ENCODE data around the gene CNTFR. TPM values are rescaled to one million over a fixed set of nuclear protein-coding genes. Genes with fewer than 3 reads are reported as not detected.

The CNTFR gene
- total and polyA plus RNA-seq, 10 of the 15 experiments (the other 5 are each of a cell fraction or from before 2014, with no cell fraction given): not detected

DNA sequence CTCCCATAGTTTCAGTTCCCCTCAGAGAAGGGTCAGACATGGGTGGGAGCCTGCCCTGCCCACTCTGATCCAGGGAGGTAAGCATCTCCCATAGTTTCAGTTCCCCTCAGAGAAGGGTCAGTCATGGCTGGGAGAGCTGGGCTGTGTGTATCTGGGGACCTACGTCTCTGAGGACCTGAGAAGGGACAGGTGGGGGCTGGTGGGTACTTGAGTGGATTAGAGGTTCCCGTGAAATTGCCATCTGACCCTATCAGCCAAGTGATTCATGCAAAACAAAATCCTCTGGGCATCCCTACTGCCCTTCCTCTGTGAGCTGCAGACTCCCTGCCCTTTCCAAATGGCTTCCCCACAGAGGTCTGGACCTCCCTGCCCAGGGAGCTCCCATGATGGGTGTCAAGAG, 70.6 kb downstream of the CNTFR start:
- no peak for FAIRE-seq
- TF ChIP-seq ETV6 (conservative IDR thresholded peaks at IDR 0.05 in 1 of 2, IDR thresholded peaks at IDR 0.05 in 1 of 2; ENCODE audit: borderline replicate concordance in 1 of 2, low read depth in 1 of 2) (no peak), SPI1 (IDR thresholded peaks at IDR 0.05; ENCODE audit: borderline replicate concordance, insufficient read depth, low read depth, low read length) (0 out of 2 replicates have a peak, but pooled peaks have one; percentile 12)
- WGBS (ENCODE audit: insufficient coverage, insufficient replicate concordance, low lambda C conversion rate, missing lambda C conversion rate): 0% methylated on average over 2 of the region's 2 CpGs
- ChIA-PET CTCF (interaction anchor here (1.0 to 1.5 kb wide), 3 partner anchors 23 to 115 kb away, joined by 3 to 4 read pairs (median 4); no protein-coding TSS in a partner anchor), RAD21 (ENCODE audit: unreplicated experiment) (no interaction called here), SMC1A (ENCODE audit: uncharacterized antibody, unreplicated experiment) (interaction anchor here (0.6 to 0.8 kb wide), 2 partner anchors 85 to 202 kb away, joined by 3 to 4 read pairs; no protein-coding TSS in a partner anchor), POLR2A (no interaction called here)
- no peaks in the 10 kb centered on the region for H3K36me3 ChIP-seq (ENCODE audit: control insufficient read depth in 2 of 2, insufficient read depth in 2 of 2, low read length in 1 of 2)
- H3K79me2 ChIP-seq (ENCODE audit: control insufficient read depth, insufficient read depth, low read length): no peaks in the 10 kb centered on the region
- no peak overlapping the region for H3K27ac ChIP-seq (ENCODE audit: control insufficient read depth, insufficient read depth)
- in situ Hi-C loops (cut with MboI) (no loop called here), intact Hi-C loops (cut with micrococcal nuclease; ENCODE audit: unreplicated experiment) (no loop called here)
- H3K4me1 ChIP-seq (ENCODE audit: control insufficient read depth, insufficient read depth, low read length): no peaks in the 10 kb centered on the region
- no peak for ATAC-seq
- no peaks in the 10 kb centered on the region for H3K9me3 ChIP-seq (replicated peaks; ENCODE audit: control insufficient read depth, insufficient read depth, low read length)
- peaks cover 9 to 17% of the 10 kb centered on the region in 2 experiments; a peak in 3 of 4 replicates for H3K27me3 ChIP-seq (replicated peaks in 1 of 2; ENCODE audit: control insufficient read depth in 2 of 2, insufficient read depth in 2 of 2, low read length in 1 of 2)
- H3K4me2 ChIP-seq (ENCODE audit: control insufficient read depth, insufficient read depth): no peak overlapping the region
- H4K20me1 ChIP-seq (ENCODE audit: control insufficient read depth, insufficient read depth): peaks cover 4% of the 10 kb centered on the region
- no peak overlapping the region for H2AFZ ChIP-seq (ENCODE audit: control insufficient read depth, low read depth, low read length)
- BruUV-seq (replicated peaks): no TSS peak
- H3K4me3 ChIP-seq: no peak overlapping the region
- no peak overlapping the region for H3K9ac ChIP-seq (ENCODE audit: control insufficient read depth, insufficient read depth, low read length)
- DNase-seq (ENCODE audit: low read depth, low spot score): no peak

DNA sequence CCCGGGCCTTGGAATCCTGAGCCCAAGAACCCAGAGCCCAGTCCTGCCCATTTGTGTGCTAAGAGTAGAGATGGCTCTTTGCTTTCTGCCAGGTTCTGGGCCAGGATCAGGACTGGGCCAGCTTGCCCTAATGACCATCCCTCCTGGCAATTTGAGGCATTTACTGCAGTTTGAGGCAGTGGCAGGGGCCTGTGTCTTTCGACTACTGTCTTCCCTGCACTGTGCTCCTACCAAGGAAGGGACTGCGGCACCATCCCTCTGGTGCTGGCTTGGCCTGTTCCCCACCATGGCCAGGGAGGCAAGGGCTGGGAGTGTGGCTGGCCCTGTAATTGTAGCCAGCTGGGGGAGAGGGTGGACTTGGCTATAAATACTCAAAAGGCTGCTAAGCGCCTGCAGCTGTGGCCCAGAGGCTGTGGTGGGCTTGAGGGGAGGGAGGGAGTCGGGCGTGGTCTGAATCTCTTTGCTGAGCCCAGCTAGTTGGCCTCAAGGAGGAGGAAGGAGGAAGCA, 71.4 kb downstream of the CNTFR start:
- Histone ChIP-seq H3K4me3 (no peak overlapping the region), H3K27me3 (replicated peaks in 1 of 2; ENCODE audit: control insufficient read depth in 2 of 2, insufficient read depth in 2 of 2, low read length in 1 of 2) (peaks cover 8 to 19% of the 10 kb centered on the region in 2 experiments; a peak in 3 of 4 replicates), H3K4me1 (ENCODE audit: control insufficient read depth, insufficient read depth, low read length) (no peaks in the 10 kb centered on the region), H3K27ac (ENCODE audit: control insufficient read depth, insufficient read depth) (no peak overlapping the region), H4K20me1 (ENCODE audit: control insufficient read depth, insufficient read depth) (peaks cover 4% of the 10 kb centered on the region), H3K4me2 (ENCODE audit: control insufficient read depth, insufficient read depth) (no peak overlapping the region), H3K79me2 (ENCODE audit: control insufficient read depth, insufficient read depth, low read length) (no peaks in the 10 kb centered on the region), H3K36me3 (ENCODE audit: control insufficient read depth in 2 of 2, insufficient read depth in 2 of 2, low read length in 1 of 2) (no peaks in the 10 kb centered on the region), H2AFZ (ENCODE audit: control insufficient read depth, low read depth, low read length) (no peak overlapping the region), H3K9me3 (replicated peaks; ENCODE audit: control insufficient read depth, insufficient read depth, low read length) (no peaks in the 10 kb centered on the region), H3K9ac (ENCODE audit: control insufficient read depth, insufficient read depth, low read length) (no peak overlapping the region)
- ATAC-seq (no peak), FAIRE-seq (no peak), DNase-seq (ENCODE audit: low read depth, low spot score) (no peak)
- WGBS (ENCODE audit: insufficient coverage, insufficient replicate concordance, low lambda C conversion rate, missing lambda C conversion rate): 35% methylated on average over 6 of the region's 6 CpGs
- intact Hi-C loops (cut with micrococcal nuclease; ENCODE audit: unreplicated experiment): no loop called here
- ChIA-PET POLR2A (no interaction called here), CTCF (interaction anchor here (1.3 to 1.5 kb wide), 2 partner anchors 22 to 73 kb away, joined by 3 to 4 read pairs; no protein-coding TSS in a partner anchor), SMC1A (ENCODE audit: uncharacterized antibody, unreplicated experiment) (no interaction called here), RAD21 (ENCODE audit: unreplicated experiment) (no interaction called here)
- BruUV-seq (replicated peaks): no TSS peak
- in situ Hi-C loops (cut with MboI): no loop called here
- no peak for TF ChIP-seq YY1 (IDR thresholded peaks at IDR 0.05; ENCODE audit: low read depth, low read length)
- TF ChIP-seq SMAD5 (IDR thresholded peaks at IDR 0.05; ENCODE audit: low read depth): no peak
- no peak for TF ChIP-seq MEF2A (IDR thresholded peaks at IDR 0.05; ENCODE audit: insufficient read depth, low read depth, low read length)
- TF ChIP-seq NR2C1 (IDR thresholded peaks at IDR 0.05): no peak
- TF ChIP-seq MYB (IDR thresholded peaks at IDR 0.05; ENCODE audit: borderline replicate concordance, low read depth, low read length): no peak
- no peak for TF ChIP-seq SREBF2 (IDR thresholded peaks at IDR 0.05; ENCODE audit: low read length)
- TF ChIP-seq, protein P1, sequence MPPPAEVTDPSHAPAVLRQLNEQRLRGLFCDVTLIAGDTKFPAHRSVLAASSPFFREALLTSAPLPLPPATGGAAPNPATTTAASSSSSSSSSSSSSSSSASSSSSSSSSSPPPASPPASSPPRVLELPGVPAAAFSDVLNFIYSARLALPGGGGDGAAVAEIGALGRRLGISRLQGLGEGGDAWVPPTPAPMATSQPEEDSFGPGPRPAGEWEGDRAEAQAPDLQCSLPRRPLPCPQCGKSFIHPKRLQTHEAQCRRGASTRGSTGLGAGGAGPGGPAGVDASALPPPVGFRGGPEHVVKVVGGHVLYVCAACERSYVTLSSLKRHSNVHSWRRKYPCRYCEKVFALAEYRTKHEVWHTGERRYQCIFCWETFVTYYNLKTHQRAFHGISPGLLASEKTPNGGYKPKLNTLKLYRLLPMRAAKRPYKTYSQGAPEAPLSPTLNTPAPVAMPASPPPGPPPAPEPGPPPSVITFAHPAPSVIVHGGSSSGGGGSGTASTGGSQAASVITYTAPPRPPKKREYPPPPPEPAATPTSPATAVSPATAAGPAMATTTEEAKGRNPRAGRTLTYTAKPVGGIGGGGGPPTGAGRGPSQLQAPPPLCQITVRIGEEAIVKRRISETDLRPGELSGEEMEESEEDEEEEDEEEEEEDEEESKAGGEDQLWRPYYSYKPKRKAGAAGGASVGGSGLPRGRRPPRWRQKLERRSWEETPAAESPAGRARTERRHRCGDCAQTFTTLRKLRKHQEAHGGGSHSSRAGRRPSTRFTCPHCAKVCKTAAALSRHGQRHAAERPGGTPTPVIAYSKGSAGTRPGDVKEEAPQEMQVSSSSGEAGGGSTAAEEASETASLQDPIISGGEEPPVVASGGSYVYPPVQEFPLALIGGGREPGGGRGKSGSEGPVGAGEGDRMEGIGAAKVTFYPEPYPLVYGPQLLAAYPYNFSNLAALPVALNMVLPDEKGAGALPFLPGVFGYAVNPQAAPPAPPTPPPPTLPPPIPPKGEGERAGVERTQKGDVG (CRISPR knock-in tag; IDR thresholded peaks at IDR 0.05): no peak
- no peak for TF ChIP-seq KDM1A (IDR thresholded peaks at IDR 0.05; ENCODE audit: borderline replicate concordance)
- TF ChIP-seq RBBP5 (conservative IDR thresholded peaks at IDR 0.05): no peak
- TF ChIP-seq, protein P2, sequence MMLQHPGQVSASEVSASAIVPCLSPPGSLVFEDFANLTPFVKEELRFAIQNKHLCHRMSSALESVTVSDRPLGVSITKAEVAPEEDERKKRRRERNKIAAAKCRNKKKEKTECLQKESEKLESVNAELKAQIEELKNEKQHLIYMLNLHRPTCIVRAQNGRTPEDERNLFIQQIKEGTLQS (IDR thresholded peaks at IDR 0.05; ENCODE audit: borderline replicate concordance, extremely low read depth, low read depth, low read length): no peak
- TF ChIP-seq MYC (IDR thresholded peaks at IDR 0.05; ENCODE audit: insufficient read depth, insufficient read length, insufficient replicate concordance, low read length, severe bottlenecking): no peak
